Chondrocyte (in vitro differentiated cells): ENCODE results near the gene FKBP11. TPM values are rescaled to one million over a fixed set of nuclear protein-coding genes. Genes with fewer than 3 reads are reported as not detected.

ENCODE experiments used
- DNase-seq: peaks from one replicate; pipeline ENCODE4 v3.0.0; 2021; ENCODE audit warnings: mixed read lengths, low spot score
- H3K27ac Mint-ChIP-seq: one replicate; pipeline ENCODE4 v1.8.0; 2021; ENCODE audit warnings: mild to moderate bottlenecking, moderate library complexity, mixed read lengths; ENCODE audit not compliant: unreplicated experiment
- H3K27me3 Mint-ChIP-seq: 2 replicates; pipeline ENCODE4 v1.8.0; 2021; ENCODE audit warnings: low read depth, mixed read lengths
- H3K36me3 Mint-ChIP-seq: 2 replicates; pipeline ENCODE4 v1.8.0; 2021; ENCODE audit warnings: low read depth, mixed read lengths
- H3K4me1 Mint-ChIP-seq: 2 replicates; pipeline ENCODE4 v1.8.0; 2021; ENCODE audit warnings: low read depth, mild to moderate bottlenecking, mixed read lengths
- H3K4me3 Mint-ChIP-seq: one replicate; pipeline ENCODE4 v1.8.0; 2021; ENCODE audit warnings: mild to moderate bottlenecking, moderate library complexity, mixed read lengths; ENCODE audit not compliant: unreplicated experiment
- H3K9me3 Mint-ChIP-seq: 2 replicates; pipeline ENCODE4 v1.8.0; 2021; ENCODE audit warnings: low read depth, mixed read lengths
- CTCF ChIP-seq: fragments of 200-600 bp; sonication (generic); IDR thresholded peaks from 2 replicates; pipeline ENCODE4 v1.5.0; 2021; ENCODE audit warnings: antibody characterized with exemption, mild to moderate bottlenecking, moderate library complexity
- total RNA-seq: library from RNA; stranded (reverse); gene quantifications from 3 replicates; pipeline ENCODE4 v1.2.1, GENCODE V29; 2021

Gene FKBP11
- total RNA-seq, 1 donor from 2014 or later = 23.5 TPM

- no peak for DNase-seq
- no peak overlapping the region for H3K27ac Mint-ChIP-seq
- no peaks in the 10 kb centered on the region for H3K9me3 Mint-ChIP-seq
- TF ChIP-seq CTCF = no peak
- H3K36me3 Mint-ChIP-seq = no peaks in the 10 kb centered on the region
- peaks cover 10% of the 10 kb centered on the region for H3K27me3 Mint-ChIP-seq
- no peak overlapping the region for H3K4me3 Mint-ChIP-seq
- peaks cover 10% of the 10 kb centered on the region for H3K4me1 Mint-ChIP-seq
Measured at GRCh38 chr12:48899651-48900050, 25.6 kb downstream of the FKBP11 start.

- H3K9me3 Mint-ChIP-seq = no peaks in the 10 kb centered on the region
- TF ChIP-seq CTCF = no peak
- DNase-seq = no peak
- no peak overlapping the region for H3K4me3 Mint-ChIP-seq
- no peak overlapping the region for H3K27ac Mint-ChIP-seq
- H3K36me3 Mint-ChIP-seq = no peaks in the 10 kb centered on the region
- H3K4me1 Mint-ChIP-seq = peaks cover 8% of the 10 kb centered on the region
- H3K27me3 Mint-ChIP-seq = peaks cover 19% of the 10 kb centered on the region
Measured at GRCh38 chr12:48894271-48894670, 31.0 kb downstream of the FKBP11 start.

- no peak for DNase-seq
- no peaks in the 10 kb centered on the region for H3K36me3 Mint-ChIP-seq
- no peaks in the 10 kb centered on the region for H3K9me3 Mint-ChIP-seq
- H3K27ac Mint-ChIP-seq = no peak overlapping the region
- peak overlapping the region; percentile 58 for H3K4me3 Mint-ChIP-seq
- peaks cover 9% of the 10 kb centered on the region for H3K27me3 Mint-ChIP-seq
- peak; percentile 99 for TF ChIP-seq CTCF
- peaks cover 8% of the 10 kb centered on the region for H3K4me1 Mint-ChIP-seq
Measured at GRCh38 chr12:48890657-48891418, 34.5 kb downstream of the FKBP11 start.

GRCh38 chr12:48889679-48890078, 35.6 kb downstream of the FKBP11 start:
- Mint-ChIP-seq H3K27ac (no peak overlapping the region), H3K4me3 (no peak overlapping the region), H3K27me3 (peaks cover 9% of the 10 kb centered on the region), H3K9me3 (no peaks in the 10 kb centered on the region), H3K36me3 (no peaks in the 10 kb centered on the region), H3K4me1 (peaks cover 8% of the 10 kb centered on the region)
- DNase-seq = no peak
- TF ChIP-seq CTCF = no peak

GRCh38 chr12:48883305-48884161, 41.8 kb downstream of the FKBP11 start:
- no peaks in the 10 kb centered on the region for H3K27me3 Mint-ChIP-seq
- no peaks in the 10 kb centered on the region for H3K9me3 Mint-ChIP-seq
- DNase-seq = no peak
- H3K36me3 Mint-ChIP-seq = no peaks in the 10 kb centered on the region
- H3K27ac Mint-ChIP-seq = peak overlapping the region; percentile 98
- H3K4me1 Mint-ChIP-seq = peaks cover 31% of the 10 kb centered on the region
- TF ChIP-seq CTCF = no peak
- H3K4me3 Mint-ChIP-seq = no peak overlapping the region
